Activated CD4-positive, CD25-positive, alpha-beta regulatory T cell treated with anti-CD3 and anti-CD28 coated beads, Interleukin-2, amount 50 U/mL, for 72 hours (primary cell): Measurements from ENCODE around the gene GNL1.

ENCODE experiments used
- DNase-seq: peaks from one replicate; pipeline ENCODE4 v3.0.0; 2021

The GNL1 gene, protein sequence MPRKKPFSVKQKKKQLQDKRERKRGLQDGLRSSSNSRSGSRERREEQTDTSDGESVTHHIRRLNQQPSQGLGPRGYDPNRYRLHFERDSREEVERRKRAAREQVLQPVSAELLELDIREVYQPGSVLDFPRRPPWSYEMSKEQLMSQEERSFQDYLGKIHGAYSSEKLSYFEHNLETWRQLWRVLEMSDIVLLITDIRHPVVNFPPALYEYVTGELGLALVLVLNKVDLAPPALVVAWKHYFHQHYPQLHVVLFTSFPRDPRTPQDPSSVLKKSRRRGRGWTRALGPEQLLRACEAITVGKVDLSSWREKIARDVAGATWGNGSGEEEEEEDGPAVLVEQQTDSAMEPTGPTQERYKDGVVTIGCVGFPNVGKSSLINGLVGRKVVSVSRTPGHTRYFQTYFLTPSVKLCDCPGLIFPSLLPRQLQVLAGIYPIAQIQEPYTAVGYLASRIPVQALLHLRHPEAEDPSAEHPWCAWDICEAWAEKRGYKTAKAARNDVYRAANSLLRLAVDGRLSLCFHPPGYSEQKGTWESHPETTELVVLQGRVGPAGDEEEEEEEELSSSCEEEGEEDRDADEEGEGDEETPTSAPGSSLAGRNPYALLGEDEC

DNA sequence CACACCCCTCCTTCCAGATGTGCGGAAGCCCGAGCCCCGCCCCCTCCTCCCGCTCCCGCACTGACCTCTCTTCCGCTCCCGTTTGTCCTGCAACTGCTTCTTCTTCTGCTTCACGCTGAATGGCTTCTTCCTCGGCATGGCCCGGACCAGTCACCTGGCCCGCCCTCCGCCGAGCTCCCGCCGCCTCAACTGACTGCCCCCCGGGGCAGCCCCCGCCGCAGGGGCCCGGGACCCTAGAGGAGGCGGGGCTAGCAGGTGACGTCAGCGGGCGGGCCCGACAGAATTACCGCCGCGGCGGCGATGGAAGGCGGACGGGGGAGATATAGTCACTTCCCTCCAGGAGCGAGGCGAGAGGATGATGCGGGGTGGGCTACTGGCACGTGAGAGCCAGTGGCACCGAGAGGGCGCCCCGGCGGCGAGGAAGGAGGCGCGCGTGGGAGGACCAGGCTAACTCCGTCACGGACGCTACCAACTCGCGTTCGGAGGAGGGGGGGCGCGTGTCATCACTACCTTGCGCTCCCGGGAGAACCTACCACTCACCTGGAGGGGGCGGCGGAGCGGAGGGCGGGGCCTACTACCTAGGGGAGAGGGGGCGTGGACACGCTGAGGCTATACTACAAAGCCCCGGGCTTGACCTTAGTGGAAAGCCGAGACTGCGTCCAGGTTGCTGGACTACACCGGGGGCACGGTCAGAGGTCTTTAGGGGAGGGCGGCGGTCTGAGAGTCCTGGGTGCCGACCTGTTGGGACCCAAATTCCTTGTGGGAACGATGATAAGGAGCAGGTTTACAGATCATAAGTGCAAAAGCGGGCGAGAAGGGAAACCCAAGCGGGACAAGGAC is at the start of gene GNL1:
Gene GNL1, minus strand, starts transcription at position 424 of the 840 bp plus-strand sequence. Its CDS starts 286 bp downstream, at position 138.
- DNase-seq, result peak; percentile 99

- no peak for DNase-seq
These were observed 47.7 kb upstream of the GNL1 start for GRCh38 chr6:30603961-30604360.

- DNase-seq, result no peak
These were observed 45.7 kb upstream of the GNL1 start for GRCh38 chr6:30601815-30602641.

DNA sequence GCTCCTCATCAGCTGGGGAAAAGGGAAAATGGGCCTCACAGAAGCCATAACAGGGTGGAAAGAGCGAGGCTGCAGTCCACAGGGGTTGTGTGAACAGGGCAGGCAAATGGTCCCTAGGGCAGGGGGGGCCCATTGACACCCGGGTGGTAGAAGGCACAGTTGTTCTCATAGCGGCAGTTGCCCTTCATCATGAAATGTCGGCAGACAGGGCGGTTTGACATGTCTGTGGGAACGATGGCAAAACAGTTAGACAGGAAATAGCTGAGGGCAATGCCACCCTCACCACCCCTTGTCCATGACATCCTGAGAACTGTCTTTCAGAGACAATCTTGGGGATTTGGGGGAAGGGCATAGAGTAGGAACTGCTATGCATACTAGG is 45.1 kb upstream of the GNL1 start:
- DNase-seq, result no peak

GRCh38 chr6:30600451-30600961 is 44.2 kb upstream of the GNL1 start:
- DNase-seq, result no peak

GRCh38 chr6:30599625-30600324 is 43.5 kb upstream of the GNL1 start:
- DNase-seq, result no peak

DNA sequence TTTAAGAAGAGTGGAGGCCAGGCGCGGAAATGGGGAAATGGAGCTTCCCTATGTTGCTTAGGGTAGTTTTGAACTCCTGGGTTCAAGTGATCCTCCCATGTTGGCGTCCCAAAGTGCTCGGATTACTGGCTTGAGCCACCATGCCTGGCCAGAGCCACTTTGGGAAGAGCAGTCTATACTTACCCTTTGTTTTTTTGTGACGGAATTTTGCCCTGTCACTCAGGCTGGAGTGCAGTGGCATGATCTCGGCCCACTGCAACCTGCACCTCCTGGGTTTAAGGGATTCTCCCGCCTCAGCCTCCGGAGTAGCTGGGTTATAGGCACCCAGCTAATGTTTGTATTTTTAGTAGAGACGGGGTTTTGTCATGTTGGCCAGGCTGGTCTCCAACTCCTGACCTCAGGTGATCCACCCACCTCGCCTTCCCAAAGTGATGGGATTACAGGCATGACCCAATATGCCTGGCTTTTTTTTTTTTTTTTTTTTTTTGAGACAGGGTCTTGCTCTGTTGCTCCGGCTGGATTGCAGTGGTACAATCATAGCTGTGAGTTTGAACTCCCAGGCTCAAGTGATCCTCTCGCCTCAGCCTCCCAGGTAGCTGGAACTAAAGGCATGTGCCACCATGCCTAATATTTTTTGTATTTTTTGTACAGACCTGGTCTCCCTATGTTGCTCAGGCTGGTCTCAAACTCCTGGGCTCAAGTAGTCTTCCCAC is 42.8 kb upstream of the GNL1 start:
- DNase-seq, result no peak

DNA sequence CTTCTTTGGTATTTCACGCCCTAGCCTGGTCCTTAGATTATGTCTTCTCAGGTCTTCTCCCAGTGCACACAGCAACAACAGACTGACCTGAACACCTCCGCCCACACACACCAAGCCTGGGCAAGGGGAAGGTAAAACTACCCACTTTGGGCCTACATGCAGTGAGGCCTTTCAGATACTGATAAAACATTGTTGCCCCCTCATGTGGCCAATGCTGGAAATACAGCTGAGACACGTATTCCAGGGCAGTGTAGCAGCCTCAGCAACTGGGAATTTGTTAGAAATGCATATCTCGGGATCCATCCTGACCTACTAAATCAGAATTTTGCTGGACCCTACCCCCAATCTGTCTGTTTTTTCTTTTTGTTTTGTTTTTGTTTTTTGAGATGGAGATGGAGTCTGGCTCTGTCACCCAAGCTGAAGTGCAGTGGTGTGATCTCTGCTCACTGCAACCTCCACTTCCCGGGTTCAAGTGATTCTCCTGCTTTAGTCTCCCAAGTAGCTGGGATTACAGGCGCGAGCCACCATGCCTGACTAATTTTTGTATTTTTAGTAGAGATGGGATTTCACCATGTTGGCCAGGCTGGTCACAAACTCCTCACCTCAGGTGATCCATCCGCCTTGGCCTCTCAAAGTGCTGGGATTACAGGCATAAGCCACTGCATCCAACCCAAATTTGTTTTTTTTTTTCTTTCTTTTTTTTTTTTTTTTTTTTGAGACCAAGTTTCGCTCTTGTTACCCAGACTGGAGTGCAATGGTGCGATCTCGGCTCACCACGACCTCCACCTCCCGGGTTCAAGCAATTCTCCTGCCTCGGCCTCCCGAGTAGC is 41.2 kb upstream of the GNL1 start:
- peak; percentile 81 for DNase-seq

DNA sequence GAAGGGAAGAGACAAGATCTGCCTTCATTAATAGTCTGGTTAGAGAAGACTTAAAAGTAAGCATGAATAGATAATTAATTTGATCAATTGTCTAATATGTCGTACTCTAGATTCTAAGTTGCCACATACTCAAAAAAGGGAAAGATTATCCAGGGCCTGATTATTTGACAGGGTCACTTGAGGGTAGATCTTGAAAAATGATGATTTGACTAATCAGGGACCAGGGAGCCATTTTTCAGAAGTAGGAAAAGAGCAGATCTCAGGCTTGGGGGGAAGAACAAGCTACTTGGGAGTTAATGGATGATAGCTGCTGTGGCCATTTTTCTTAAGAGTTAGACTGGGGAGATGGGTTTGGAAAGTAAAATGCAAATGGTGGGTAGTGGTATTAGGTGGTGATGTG is 36.0 kb upstream of the GNL1 start:
- DNase-seq, result no peak

GRCh38 chr6:30591008-30591407 is 34.7 kb upstream of the GNL1 start:
- DNase-seq, result no peak

DNA sequence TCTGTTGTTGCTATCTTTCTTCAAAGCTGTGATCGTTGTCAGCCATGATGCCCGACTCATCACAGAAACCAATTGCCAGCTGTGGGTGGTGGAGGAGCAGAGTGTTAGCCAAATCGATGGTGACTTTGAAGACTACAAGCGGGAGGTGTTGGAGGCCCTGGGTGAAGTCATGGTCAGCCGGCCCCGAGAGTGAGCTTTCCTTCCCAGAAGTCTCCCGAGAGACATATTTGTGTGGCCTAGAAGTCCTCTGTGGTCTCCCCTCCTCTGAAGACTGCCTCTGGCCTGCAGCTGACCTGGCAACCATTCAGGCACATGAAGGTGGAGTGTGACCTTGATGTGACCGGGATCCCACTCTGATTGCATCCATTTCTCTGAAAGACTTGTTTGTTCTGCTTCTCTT is 34.2 kb upstream of the GNL1 start:
- DNase-seq, result no peak

- no peak for DNase-seq
These were observed 33.6 kb upstream of the GNL1 start for GRCh38 chr6:30589754-30590358.

DNA sequence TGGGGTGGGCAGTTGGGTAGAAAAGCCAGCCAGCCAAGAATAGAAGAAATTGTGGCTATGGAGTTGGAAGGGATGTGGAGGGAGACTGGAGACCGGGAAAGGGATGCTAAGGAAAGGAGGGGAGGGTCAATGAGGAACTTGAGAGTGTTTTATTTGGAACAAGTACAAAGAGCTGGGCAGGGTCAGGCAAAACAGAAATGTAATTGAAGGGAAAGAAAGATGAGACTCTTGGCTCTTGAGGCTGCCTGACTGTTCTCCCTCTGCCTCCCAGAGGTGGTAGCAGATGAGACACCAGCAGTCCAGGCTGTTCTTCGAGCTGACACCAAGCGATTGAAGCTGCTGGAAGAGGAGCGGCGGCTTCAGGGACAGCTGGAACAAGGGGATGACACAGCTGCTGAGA is 27.6 kb upstream of the GNL1 start:
- DNase-seq, result no peak

GRCh38 chr6:30578051-30578450 is 21.8 kb upstream of the GNL1 start:
- DNase-seq, result no peak

- DNase-seq, result no peak
These were observed 16.8 kb upstream of the GNL1 start for GRCh38 chr6:30573113-30573512.

DNA sequence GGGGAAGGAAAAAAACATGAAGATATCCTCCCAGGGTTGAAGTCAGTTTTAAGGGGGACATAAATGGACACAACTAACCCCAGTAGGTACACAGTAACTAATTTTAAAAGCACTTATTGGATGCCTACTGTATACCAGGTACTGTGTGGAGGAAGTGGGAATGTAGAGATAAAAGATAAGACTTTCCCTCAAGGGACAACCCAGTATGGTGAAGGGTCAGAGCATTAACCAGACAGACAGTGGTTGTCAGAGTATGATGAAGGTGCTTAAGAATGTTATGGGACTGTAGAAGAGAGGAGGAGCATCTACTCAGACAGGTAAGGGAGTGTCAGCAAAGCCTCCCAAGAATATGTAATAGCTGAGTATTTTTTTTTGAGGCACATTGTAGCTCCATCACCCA is 15.9 kb upstream of the GNL1 start:
- DNase-seq, result no peak

DNA sequence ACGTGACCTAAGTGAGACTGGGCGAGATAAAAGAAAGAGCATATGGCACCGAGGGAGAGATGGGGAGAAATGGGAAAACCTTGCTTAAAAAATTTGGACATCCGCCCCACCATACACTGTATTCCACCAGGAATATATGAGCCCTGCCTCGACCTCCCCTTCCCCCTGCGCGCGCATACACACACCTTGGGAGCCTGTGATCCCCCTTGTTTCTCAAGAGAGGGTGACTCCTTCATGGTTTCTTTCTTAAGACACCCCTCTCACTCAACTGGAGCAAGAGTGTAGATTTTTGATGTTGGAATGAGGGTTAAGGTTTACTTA is 15.4 kb upstream of the GNL1 start:
- DNase-seq, result no peak

- DNase-seq, result peak; percentile 100
These were observed 14.9 kb upstream of the GNL1 start, which contains the start of gene ABCF1 for GRCh38 chr6:30571075-30571761. Gene ABCF1 (plus strand): TSS chr6:30571442. CDS start chr6:30571488, 46 bp downstream.

DNA sequence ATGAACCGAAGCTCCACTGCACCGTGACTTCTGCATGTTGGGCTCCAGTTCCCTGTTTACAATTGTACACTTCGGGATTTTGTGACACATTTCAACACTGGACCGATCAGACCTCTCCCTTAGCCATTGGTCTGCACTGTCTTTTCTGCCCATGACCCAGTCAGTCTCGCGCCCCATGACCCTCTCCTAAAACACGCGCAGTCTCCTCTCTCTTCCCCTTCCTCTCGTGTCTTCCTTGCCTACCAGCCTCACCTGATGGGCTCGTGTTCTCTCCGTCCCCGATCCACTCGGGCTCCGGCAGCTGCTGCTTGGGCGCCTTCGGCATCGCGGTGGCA is 14.4 kb upstream of the GNL1 start:
- DNase-seq, result no peak
